Calu3 (cell line): Measurements from ENCODE around the gene MPC1. TPM values are rescaled to one million over a fixed set of nuclear protein-coding genes. Genes with fewer than 3 reads are reported as not detected.

Experiments used
- BruUV-seq: library from RNA; stranded (reverse); fragments of 400-500 nt; replicated peaks from 2 replicates; lab custom pipeline; 2021; lab: Mats Ljungman, UMichigan
- CTCF ChIA-PET: fragments of 300-600 bp; sonication (Branson Sonifier 250); formaldehyde crosslinking; loops from one replicate; lab custom pipeline; 2022; ENCODE audit warnings: antibody characterized with exemption; lab: Charles Lee
- DNase-seq: peaks from one replicate; pipeline ENCODE4 v3.0.0; 2022
- H3K27ac Mint-ChIP-seq: one replicate; pipeline ENCODE4 v1.8.0; 2022; ENCODE audit warnings: mixed read lengths; ENCODE audit not compliant: unreplicated experiment
- H3K27me3 Mint-ChIP-seq: one replicate; pipeline ENCODE4 v1.8.0; 2022; ENCODE audit warnings: mixed read lengths; ENCODE audit not compliant: unreplicated experiment
- H3K36me3 Mint-ChIP-seq: one replicate; pipeline ENCODE4 v1.8.0; 2022; ENCODE audit warnings: mild to moderate bottlenecking, moderate library complexity, mixed read lengths; ENCODE audit not compliant: insufficient read depth, unreplicated experiment
- H3K4me1 Mint-ChIP-seq: one replicate; pipeline ENCODE4 v1.8.0; 2022; ENCODE audit warnings: mild to moderate bottlenecking, low read depth, mixed read lengths; ENCODE audit not compliant: unreplicated experiment
- H3K4me3 Mint-ChIP-seq: one replicate; pipeline ENCODE4 v1.8.0; 2022; ENCODE audit warnings: mild to moderate bottlenecking, low read depth, moderate library complexity, mixed read lengths; ENCODE audit not compliant: unreplicated experiment
- H3K9me3 Mint-ChIP-seq: one replicate; pipeline ENCODE4 v1.8.0; 2022; ENCODE audit warnings: low read depth, mixed read lengths; ENCODE audit not compliant: unreplicated experiment
- CTCF ChIP-seq: fragments of 200-600 bp; IDR thresholded peaks from one replicate; pipeline ENCODE4 v1.8.0; 2022; ENCODE audit warnings: antibody characterized with exemption; ENCODE audit not compliant: unreplicated experiment
- intact Hi-C: fragments of 100-400 bp; cut with micrococcal nuclease; formaldehyde crosslinking; loops from one replicate; pipeline ENCODE4 v1.10.0; 2022; ENCODE audit not compliant: unreplicated experiment
- total RNA-seq: library from RNA; stranded (reverse); gene quantifications from 2 replicates; pipeline ENCODE4 v1.2.3, GENCODE V29; 2022

MPC1 gene
- total RNA-seq, 1 experiment from 2014 or later = 48.9 TPM

GRCh38 chr6:166381381-166381732 lies 1.4 kb downstream of the MPC1 start:
- CTCF ChIA-PET = interaction anchor here (0.6 to 1.8 kb wide), 9 partner anchors 19 to 106 kb away, joined by 3 to 7 read pairs (median 4); no protein-coding TSS in a partner anchor
- Mint-ChIP-seq H3K27ac (peak overlapping the region; percentile 74), H3K4me1 (no peaks in the 10 kb centered on the region), H3K9me3 (no peaks in the 10 kb centered on the region), H3K36me3 (peaks cover 36% of the 10 kb centered on the region), H3K4me3 (peak overlapping the region; percentile 93), H3K27me3 (no peaks in the 10 kb centered on the region)
- DNase-seq = no peak
- intact Hi-C loops = loop anchor here (5.0 kb wide), 1 partner anchor 39 kb away; the partner anchor contains the start of gene SFT2D1
- TSS peak; percentile 36 for BruUV-seq
- TF ChIP-seq CTCF = no peak

- BruUV-seq = no TSS peak
Observed at GRCh38 chr6:166379800-166380199, 2.9 kb downstream of the MPC1 start.

GRCh38 chr6:166379103-166379586 lies 3.6 kb downstream of the MPC1 start:
- H3K4me3 Mint-ChIP-seq = no peak overlapping the region

More at GRCh38 chr6:166379800-166380199, 2.9 kb downstream of the MPC1 start:
- Mint-ChIP-seq H3K27me3 (no peaks in the 10 kb centered on the region), H3K36me3 (peaks cover 36% of the 10 kb centered on the region), H3K9me3 (no peaks in the 10 kb centered on the region), H3K4me1 (no peaks in the 10 kb centered on the region), H3K4me3 (no peak overlapping the region), H3K27ac (no peak overlapping the region)
- TF ChIP-seq CTCF = no peak
- DNase-seq = no peak
- CTCF ChIA-PET = no interaction called here
- intact Hi-C loops = loop anchor here (5.0 kb wide), 1 partner anchor 37 kb away; the partner anchor contains the start of gene SFT2D1

GRCh38 chr6:166377721-166378120 lies 5.0 kb downstream of the MPC1 start:
- Mint-ChIP-seq H3K27ac (no peak overlapping the region), H3K36me3 (peaks cover 17% of the 10 kb centered on the region), H3K4me1 (no peaks in the 10 kb centered on the region), H3K27me3 (no peaks in the 10 kb centered on the region), H3K9me3 (no peaks in the 10 kb centered on the region), H3K4me3 (no peak overlapping the region)
- no peak for TF ChIP-seq CTCF
- DNase-seq = no peak
- intact Hi-C loops = no loop called here
- BruUV-seq = no TSS peak
- CTCF ChIA-PET = no interaction called here

More at GRCh38 chr6:166379103-166379586, 3.6 kb downstream of the MPC1 start:
- no peak for TF ChIP-seq CTCF
- no peaks in the 10 kb centered on the region for H3K9me3 Mint-ChIP-seq
- DNase-seq = no peak
- no peaks in the 10 kb centered on the region for H3K27me3 Mint-ChIP-seq
- CTCF ChIA-PET = no interaction called here
- H3K27ac Mint-ChIP-seq = no peak overlapping the region
- BruUV-seq = no TSS peak
- intact Hi-C loops = no loop called here
- no peaks in the 10 kb centered on the region for H3K4me1 Mint-ChIP-seq
- peaks cover 31% of the 10 kb centered on the region for H3K36me3 Mint-ChIP-seq
